CD4-positive, alpha-beta memory T cell (primary cell): ENCODE measurements around the gene EYS. TPM values are rescaled to one million over a fixed set of nuclear protein-coding genes. Genes with fewer than 3 reads are reported as not detected.

Source experiments
- CTCF ChIA-PET: fragments of 350-600 bp; sonication (Branson Sonifier 250); formaldehyde crosslinking; loops from one replicate; lab custom pipeline; 2021; ENCODE audit warnings: inconsistent platforms; ENCODE audit not compliant: partially characterized antibody; lab: Charles Lee
- POLR2A ChIA-PET: fragments of 350-600 bp; sonication (Branson Sonifier 250); formaldehyde crosslinking; loops from one replicate; lab custom pipeline; 2021; ENCODE audit not compliant: partially characterized antibody; lab: Charles Lee
- DNase-seq, 5 donors: peaks; one replicate each; pipeline versions ENCODE4 v3.0.0 to v3.0.0-alpha.2; 2020 to 2022; ENCODE audit warnings: mixed read lengths in 1 of 5
- H3K27ac ChIP-seq: one replicate; pipeline ENCODE4 v1.7.0; 2013; ENCODE audit warnings: low read depth, low read length
- H3K27me3 ChIP-seq: 2 replicates; pipeline ENCODE4 v1.7.0; 2013; ENCODE audit warnings: mild to moderate bottlenecking, low read length, moderate library complexity; ENCODE audit not compliant: insufficient read depth
- H3K36me3 ChIP-seq: 2 replicates; pipeline ENCODE4 v1.7.0; 2013; ENCODE audit warnings: mild to moderate bottlenecking, low read length, moderate library complexity; ENCODE audit not compliant: insufficient read depth
- H3K4me1 ChIP-seq: 2 replicates; pipeline ENCODE4 v1.7.0; 2013; ENCODE audit warnings: mild to moderate bottlenecking, low read length, moderate library complexity; ENCODE audit not compliant: insufficient read depth
- H3K4me3 ChIP-seq, 2 donors: one replicate each; pipeline ENCODE4 v1.7.0; 2013; ENCODE audit warnings: low read length in 2 of 2, mild to moderate bottlenecking in 1 of 2
- H3K9me3 ChIP-seq, 2 donors: one replicate each; pipeline ENCODE4 v1.7.0; 2013; ENCODE audit warnings: low read length in 2 of 2, control low read depth in 1 of 2; ENCODE audit not compliant: control insufficient read depth in 1 of 2
- H3K27ac Mint-ChIP-seq, 7 donors: one replicate each; pipeline ENCODE4 v1.8.0; 2020 to 2021; ENCODE audit warnings: mixed read lengths in 7 of 7, mild to moderate bottlenecking in 6 of 7, inconsistent platforms in 3 of 7, moderate library complexity in 3 of 7
- H3K27me3 Mint-ChIP-seq, 2 donors: one replicate each; pipeline ENCODE4 v1.8.0; 2020 to 2021; ENCODE audit warnings: mixed read lengths in 2 of 2
- H3K36me3 Mint-ChIP-seq, 2 donors: one replicate each; pipeline ENCODE4 v1.8.0; 2020 to 2021; ENCODE audit warnings: mixed read lengths in 2 of 2, inconsistent platforms in 1 of 2, mild to moderate bottlenecking in 1 of 2
- H3K4me1 Mint-ChIP-seq, 4 donors: one replicate each; pipeline ENCODE4 v1.8.0; 2020 to 2021; ENCODE audit warnings: mixed read lengths in 4 of 4, mild to moderate bottlenecking in 1 of 4
- H3K4me3 Mint-ChIP-seq, 8 donors: one replicate each; pipeline ENCODE4 v1.8.0; 2020 to 2021; ENCODE audit warnings: mixed read lengths in 8 of 8, mild to moderate bottlenecking in 7 of 8, moderate library complexity in 6 of 8, inconsistent platforms in 3 of 8
- H3K9me3 Mint-ChIP-seq, 8 donors: one replicate each; pipeline ENCODE4 v1.8.0; 2020 to 2021; ENCODE audit warnings: mixed read lengths in 8 of 8, mild to moderate bottlenecking in 5 of 8, inconsistent platforms in 3 of 8, moderate library complexity in 1 of 8
- intact Hi-C: fragments of 100-400 bp; cut with micrococcal nuclease; formaldehyde crosslinking; loops from one replicate; pipeline ENCODE4 v1.15.1; 2023
- polyA plus RNA-seq, 2 donors: library from polyadenylated mRNA; unstranded; fragments of 300-500 nt; fragmentation: Illumina TruSeq; gene quantifications; one replicate each; pipeline ENCODE4 v1.2.3, GENCODE V29; 2021
- total RNA-seq, 2 experiments: library from RNA; stranded (reverse); gene quantifications; one replicate each; pipeline ENCODE4 v1.2.3, GENCODE V29; 2021

Gene EYS
- total and polyA plus RNA-seq, 4 experiments from 2014 or later = 0.17 to 0.20 TPM; not detected in 2

DNA sequence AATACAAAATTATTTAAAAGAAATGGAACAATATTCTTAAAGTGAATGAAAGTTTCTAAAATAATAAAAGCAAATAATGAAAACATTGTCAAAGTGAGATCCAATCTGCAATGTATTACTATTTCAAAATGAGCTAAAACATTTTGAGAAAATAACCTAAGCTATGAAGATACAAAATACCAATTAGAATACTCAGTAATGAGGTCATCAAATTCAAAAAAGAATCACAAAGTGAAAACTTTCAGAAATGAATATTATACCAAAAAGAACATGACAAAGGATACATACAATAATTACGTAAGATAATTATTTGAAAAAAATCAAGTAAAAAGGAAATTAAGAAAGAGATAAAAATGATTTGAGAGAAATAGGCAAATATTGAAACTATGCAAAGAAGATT lies 634.5 kb downstream of the EYS start:
- Mint-ChIP-seq H3K36me3 (no peaks in the 10 kb centered on the region), H3K27ac (no peak overlapping the region), H3K4me3 (no peak overlapping the region), H3K27me3 (no peaks in the 10 kb centered on the region), H3K9me3 (peaks cover 3 to 26% (median 8%) of the 10 kb centered on the region in 8 donors), H3K4me1 (no peaks in the 10 kb centered on the region)
- Histone ChIP-seq H3K27ac (no peak overlapping the region), H3K36me3 (no peaks in the 10 kb centered on the region), H3K27me3 (no peaks in the 10 kb centered on the region), H3K4me1 (no peaks in the 10 kb centered on the region), H3K4me3 (no peak overlapping the region), H3K9me3 (no peaks in the 10 kb centered on the region)
- POLR2A ChIA-PET = no interaction called here
- intact Hi-C loops = no loop called here
- DNase-seq = no peak
- CTCF ChIA-PET = no interaction called here

DNA sequence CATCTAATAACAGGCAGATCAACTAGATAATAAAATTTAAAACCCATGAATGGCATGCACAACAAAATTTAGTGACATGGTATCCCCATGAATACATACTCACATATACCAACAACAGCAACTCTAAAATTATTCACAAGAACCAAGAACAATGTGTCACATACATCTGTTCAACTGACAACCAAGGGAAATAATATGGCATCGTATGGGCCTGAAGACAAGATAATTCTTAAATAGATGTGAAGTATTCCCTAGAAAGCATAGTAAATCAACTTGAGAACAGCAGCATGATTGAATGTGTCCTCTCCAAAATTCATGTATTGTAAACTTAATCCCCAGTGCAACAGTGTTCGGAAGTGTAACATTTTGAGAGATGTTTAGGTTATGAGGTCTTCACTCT lies 635.5 kb downstream of the EYS start:
- H3K27me3 ChIP-seq = no peaks in the 10 kb centered on the region
- ChIA-PET CTCF (no interaction called here), POLR2A (no interaction called here)
- H3K36me3 ChIP-seq = no peaks in the 10 kb centered on the region
- no peak for DNase-seq
- no peaks in the 10 kb centered on the region for H3K9me3 ChIP-seq
- no peak overlapping the region for H3K4me3 ChIP-seq
- no peaks in the 10 kb centered on the region for H3K4me1 ChIP-seq
- Mint-ChIP-seq H3K36me3 (no peaks in the 10 kb centered on the region), H3K9me3 (peaks cover 3 to 26% (median 8%) of the 10 kb centered on the region in 8 donors), H3K27ac (no peak overlapping the region), H3K4me1 (no peaks in the 10 kb centered on the region), H3K4me3 (no peak overlapping the region), H3K27me3 (no peaks in the 10 kb centered on the region)
- H3K27ac ChIP-seq = no peak overlapping the region
- intact Hi-C loops = no loop called here

DNA sequence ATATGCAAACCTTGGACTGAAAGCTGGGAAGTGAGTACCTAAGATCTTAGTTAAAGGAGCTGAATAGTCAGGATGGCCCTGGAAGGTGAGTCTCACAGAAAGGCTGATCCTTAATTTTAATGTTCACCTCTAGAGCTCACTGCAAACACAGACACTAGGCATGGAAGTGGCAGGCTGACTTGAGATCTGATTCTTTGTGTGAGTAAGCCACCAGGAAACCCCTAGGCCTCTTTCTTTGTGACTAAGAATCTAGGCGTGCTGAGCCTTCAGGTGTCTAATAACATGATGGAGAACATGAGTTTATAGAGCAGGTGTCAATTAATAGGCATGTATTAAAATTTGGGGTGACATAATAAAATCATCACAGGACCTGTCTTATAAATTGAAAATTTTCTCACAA lies 642.2 kb downstream of the EYS start:
- Mint-ChIP-seq H3K4me1 (no peaks in the 10 kb centered on the region), H3K27me3 (no peaks in the 10 kb centered on the region), H3K27ac (peak overlapping the region in 1 of 7 donors; percentile 3), H3K36me3 (no peaks in the 10 kb centered on the region), H3K9me3 (peaks cover 2 to 8% (median 4%) of the 10 kb centered on the region in 8 donors), H3K4me3 (no peak overlapping the region)
- H3K4me1 ChIP-seq = no peaks in the 10 kb centered on the region
- POLR2A ChIA-PET = no interaction called here
- no peak overlapping the region for H3K27ac ChIP-seq
- H3K27me3 ChIP-seq = no peaks in the 10 kb centered on the region
- H3K4me3 ChIP-seq = no peak overlapping the region
- intact Hi-C loops = no loop called here
- no peaks in the 10 kb centered on the region for H3K36me3 ChIP-seq
- no peaks in the 10 kb centered on the region for H3K9me3 ChIP-seq
- DNase-seq = no peak
- CTCF ChIA-PET = no interaction called here

DNA sequence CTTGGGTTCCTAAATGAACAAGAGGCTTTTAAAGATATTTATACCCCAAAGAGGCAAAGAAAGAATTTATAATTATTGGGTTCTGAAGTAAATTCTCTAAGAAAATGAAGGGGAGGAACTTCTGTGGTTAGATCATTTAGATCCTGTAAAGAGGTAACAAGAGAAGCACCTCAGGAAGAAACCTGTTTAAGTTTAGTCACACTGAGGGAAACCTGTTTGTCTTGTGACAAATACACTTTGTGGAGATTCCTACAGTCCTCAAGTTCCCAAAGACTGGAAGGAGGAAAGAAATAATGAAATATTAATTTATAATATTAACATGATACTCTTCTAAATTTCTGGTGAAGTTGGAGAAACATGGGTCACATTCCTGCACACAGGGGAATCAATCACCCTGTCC lies 647.5 kb downstream of the EYS start:
- Mint-ChIP-seq H3K4me1 (no peaks in the 10 kb centered on the region), H3K27ac (no peak overlapping the region), H3K4me3 (no peak overlapping the region), H3K9me3 (peaks cover 0 to 11% (median 1%) of the 10 kb centered on the region in 8 donors), H3K36me3 (no peaks in the 10 kb centered on the region), H3K27me3 (no peaks in the 10 kb centered on the region)
- Histone ChIP-seq H3K27me3 (no peaks in the 10 kb centered on the region), H3K36me3 (no peaks in the 10 kb centered on the region), H3K4me1 (no peaks in the 10 kb centered on the region), H3K4me3 (no peak overlapping the region), H3K27ac (no peak overlapping the region), H3K9me3 (no peaks in the 10 kb centered on the region)
- ChIA-PET POLR2A (no interaction called here), CTCF (no interaction called here)
- intact Hi-C loops = no loop called here
- DNase-seq = no peak

DNA sequence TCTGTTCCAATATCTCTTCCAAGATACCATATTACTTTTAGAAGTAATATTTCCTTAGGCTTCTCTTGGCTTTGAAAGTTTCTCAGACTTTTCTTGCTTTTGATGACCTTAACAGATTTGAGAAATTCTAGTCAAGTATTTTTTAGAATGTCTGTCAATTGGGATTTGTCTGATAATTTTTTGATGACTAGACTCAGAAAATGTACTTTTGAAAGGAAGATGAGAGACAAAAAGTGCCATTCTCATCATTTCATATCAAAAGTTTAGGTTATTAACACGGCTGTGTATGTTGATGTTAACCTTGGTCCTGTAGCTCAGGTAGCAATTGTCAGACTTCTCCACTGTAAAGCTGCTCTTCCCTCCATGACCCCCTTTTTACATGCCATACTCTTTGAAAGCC lies 651.5 kb downstream of the EYS start:
- H3K27me3 Mint-ChIP-seq = no peaks in the 10 kb centered on the region
- H3K4me3 Mint-ChIP-seq = no peak overlapping the region

DNA sequence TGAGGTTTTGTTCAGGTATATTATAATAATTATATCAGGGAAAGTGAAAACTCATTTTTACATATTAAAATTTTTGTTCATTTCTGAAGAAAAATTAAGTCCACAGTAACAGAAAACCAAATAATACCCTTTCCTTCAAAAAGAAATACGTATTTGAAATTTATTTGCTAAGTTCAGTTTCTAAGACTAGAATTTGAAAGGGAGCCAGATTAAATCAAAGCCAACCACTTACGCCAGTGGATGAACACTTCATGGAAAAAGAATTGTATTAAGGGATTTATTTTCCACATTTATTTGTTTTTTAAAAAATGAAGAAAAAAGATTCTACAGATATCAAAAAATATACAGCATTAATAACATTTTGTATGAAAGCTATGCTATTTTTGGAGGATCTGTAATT lies 654.4 kb downstream of the EYS start:
- POLR2A ChIA-PET = no interaction called here

More for the DNA sequence above, 651.5 kb downstream of the EYS start:
- no peak for DNase-seq
- no peak overlapping the region for H3K27ac ChIP-seq
- no peak overlapping the region for H3K27ac Mint-ChIP-seq
- H3K4me1 Mint-ChIP-seq = no peaks in the 10 kb centered on the region
- no peaks in the 10 kb centered on the region for H3K4me1 ChIP-seq
- H3K36me3 ChIP-seq = no peaks in the 10 kb centered on the region
- CTCF ChIA-PET = interaction anchor here (0.6 kb wide), 1 partner anchor 634 kb away, joined by 3 read pairs; no protein-coding TSS in a partner anchor
- no peaks in the 10 kb centered on the region for H3K27me3 ChIP-seq
- peaks cover 0 to 11% (median 2%) of the 10 kb centered on the region in 8 donors for H3K9me3 Mint-ChIP-seq
- intact Hi-C loops = no loop called here
- POLR2A ChIA-PET = no interaction called here
- H3K9me3 ChIP-seq = no peaks in the 10 kb centered on the region
- no peaks in the 10 kb centered on the region for H3K36me3 Mint-ChIP-seq
- H3K4me3 ChIP-seq = no peak overlapping the region

DNA sequence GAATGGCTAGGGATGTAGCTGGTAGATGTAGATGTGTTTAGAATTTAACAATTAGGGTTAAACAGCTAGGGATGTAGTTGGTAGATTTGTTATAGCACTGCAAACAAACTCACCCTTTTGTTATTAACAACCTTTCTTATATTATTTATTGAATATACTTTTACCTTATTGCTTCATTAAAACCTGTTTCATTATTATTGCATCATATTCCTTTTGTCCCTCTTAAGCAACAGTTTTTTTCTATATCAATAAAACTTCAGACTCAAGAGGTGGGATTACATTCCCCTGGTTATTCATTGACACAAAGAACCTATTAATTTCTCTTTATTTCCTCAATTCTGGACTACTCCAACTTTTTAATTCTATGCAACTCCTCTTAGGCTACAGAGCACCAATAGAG lies 661.2 kb downstream of the EYS start:
- Mint-ChIP-seq H3K4me3 (no peak overlapping the region), H3K36me3 (no peaks in the 10 kb centered on the region), H3K27ac (no peak overlapping the region), H3K9me3 (peaks cover 0 to 19% (median 4%) of the 10 kb centered on the region in 8 donors), H3K27me3 (no peaks in the 10 kb centered on the region), H3K4me1 (no peaks in the 10 kb centered on the region)
- H3K36me3 ChIP-seq = no peaks in the 10 kb centered on the region
- H3K9me3 ChIP-seq = no peaks in the 10 kb centered on the region
- intact Hi-C loops = no loop called here
- H3K4me3 ChIP-seq = no peak overlapping the region
- no peaks in the 10 kb centered on the region for H3K4me1 ChIP-seq
- DNase-seq = no peak
- CTCF ChIA-PET = no interaction called here
- no peaks in the 10 kb centered on the region for H3K27me3 ChIP-seq
- POLR2A ChIA-PET = no interaction called here
- no peak overlapping the region for H3K27ac ChIP-seq

More for the DNA sequence above, 654.4 kb downstream of the EYS start:
- no peak for DNase-seq
- Histone ChIP-seq H3K27me3 (no peaks in the 10 kb centered on the region), H3K36me3 (no peaks in the 10 kb centered on the region), H3K27ac (no peak overlapping the region), H3K9me3 (no peaks in the 10 kb centered on the region), H3K4me1 (no peaks in the 10 kb centered on the region), H3K4me3 (no peak overlapping the region)
- H3K27ac Mint-ChIP-seq = no peak overlapping the region
- H3K36me3 Mint-ChIP-seq = no peaks in the 10 kb centered on the region
- no peaks in the 10 kb centered on the region for H3K27me3 Mint-ChIP-seq
- H3K4me1 Mint-ChIP-seq = no peaks in the 10 kb centered on the region
- intact Hi-C loops = no loop called here
- no peak overlapping the region for H3K4me3 Mint-ChIP-seq
- CTCF ChIA-PET = no interaction called here
- peaks cover 2 to 9% (median 4%) of the 10 kb centered on the region in 8 donors for H3K9me3 Mint-ChIP-seq

DNA sequence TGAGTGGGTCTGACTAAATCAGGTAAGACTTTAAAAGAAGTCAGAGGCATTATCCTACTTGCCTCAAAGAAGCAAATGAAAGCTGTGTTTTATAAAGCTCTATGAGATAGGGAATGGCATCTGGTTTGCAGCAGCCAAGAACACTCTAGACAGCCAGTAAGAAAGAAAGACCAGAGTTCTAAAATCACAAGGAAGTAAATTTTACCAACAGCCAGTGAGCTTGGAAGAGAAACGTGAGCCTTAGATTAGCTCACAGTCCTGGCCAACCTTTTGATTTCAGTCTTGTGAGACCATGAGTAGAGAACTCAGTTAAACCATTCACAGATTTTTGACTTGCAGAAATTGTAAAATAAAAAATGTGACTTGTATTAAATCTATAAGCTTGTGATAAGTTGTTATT lies 693.0 kb downstream of the EYS start:
- intact Hi-C loops = no loop called here

More for the DNA sequence above, 693.0 kb downstream of the EYS start:
- DNase-seq = no peak
- Mint-ChIP-seq H3K4me3 (no peak overlapping the region), H3K36me3 (no peaks in the 10 kb centered on the region), H3K27me3 (no peaks in the 10 kb centered on the region), H3K27ac (no peak overlapping the region), H3K4me1 (no peaks in the 10 kb centered on the region), H3K9me3 (peaks cover 0 to 9% (median 3%) of the 10 kb centered on the region in 8 donors)
- Histone ChIP-seq H3K4me3 (no peak overlapping the region), H3K27ac (no peak overlapping the region), H3K9me3 (no peaks in the 10 kb centered on the region), H3K4me1 (no peaks in the 10 kb centered on the region), H3K36me3 (no peaks in the 10 kb centered on the region), H3K27me3 (no peaks in the 10 kb centered on the region)
- ChIA-PET POLR2A (no interaction called here), CTCF (no interaction called here)
